Hippocampal formation (tissue), 2 donors: ENCODE measurements around the gene SAV1.
A peak's percentile ranks its signal among the peaks of the same experiment; 100 is the strongest.
"Not testable (repeated sequence)": the region's sequence is repeated elsewhere in the genome, so short reads cannot be mapped to it uniquely, and the experiment has no call there.

ENCODE experiments used
- DNase-seq, 2 donors: peaks; one replicate each; lab custom pipeline; 2025; lab: John Stamatoyannopoulos, UW

SAV1 gene

GRCh38 chr14:50665300-50665699 lies 2.8 kb downstream of the SAV1 start:
- DNase-seq: not testable (repeated sequence)

DNA sequence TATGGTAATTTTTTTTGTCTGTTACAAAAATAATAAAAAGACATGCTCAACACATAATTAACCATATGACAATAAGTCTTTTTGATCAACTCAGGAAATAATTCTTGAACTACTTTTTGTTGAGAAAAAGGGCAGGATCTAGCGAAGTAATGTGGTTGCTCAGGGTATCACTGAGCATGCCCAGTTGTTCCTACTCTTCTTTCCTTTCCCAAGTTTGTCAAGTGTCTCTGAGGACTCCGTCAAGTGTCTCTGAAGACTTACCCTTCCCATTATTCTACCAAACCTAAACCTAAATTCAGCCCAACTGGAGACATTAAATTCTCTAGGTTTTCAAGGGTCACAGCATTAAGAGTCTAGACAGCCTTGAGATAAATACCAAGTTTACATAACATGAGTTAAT lies 3.5 kb downstream of the SAV1 start:
- DNase-seq: not testable (repeated sequence)

- no peak for DNase-seq
Measured at GRCh38 chr14:50659327-50659974, 8.7 kb downstream of the SAV1 start.

- DNase-seq: no peak
Measured at GRCh38 chr14:50658203-50658602, 9.9 kb downstream of the SAV1 start.

GRCh38 chr14:50657753-50658152 lies 10.4 kb downstream of the SAV1 start:
- no peak for DNase-seq

- no peak for DNase-seq
Measured at GRCh38 chr14:50656776-50657175, 11.3 kb downstream of the SAV1 start.

- DNase-seq: no peak
Measured at GRCh38 chr14:50649691-50650090, 18.4 kb downstream of the SAV1 start.

DNA sequence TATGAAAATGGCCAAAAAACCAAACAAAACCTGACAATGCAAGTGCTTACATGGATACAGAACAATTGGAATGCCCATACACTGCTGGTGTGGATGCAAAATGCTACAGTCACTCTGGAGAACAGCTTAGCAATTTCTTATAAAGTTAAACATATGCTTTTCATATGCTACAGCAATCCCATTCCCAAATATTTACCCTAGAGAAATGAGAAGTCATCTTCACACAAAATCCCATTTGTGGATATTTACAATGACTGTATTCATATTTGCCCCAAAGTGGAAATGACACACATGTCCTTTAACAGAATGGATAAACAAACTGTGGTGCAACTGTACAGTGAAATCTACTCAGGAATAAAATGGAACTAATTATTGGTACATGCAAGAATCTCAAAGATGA lies 20.4 kb downstream of the SAV1 start:
- no peak for DNase-seq

GRCh38 chr14:50647282-50647681 lies 20.8 kb downstream of the SAV1 start:
- DNase-seq: no peak

DNA sequence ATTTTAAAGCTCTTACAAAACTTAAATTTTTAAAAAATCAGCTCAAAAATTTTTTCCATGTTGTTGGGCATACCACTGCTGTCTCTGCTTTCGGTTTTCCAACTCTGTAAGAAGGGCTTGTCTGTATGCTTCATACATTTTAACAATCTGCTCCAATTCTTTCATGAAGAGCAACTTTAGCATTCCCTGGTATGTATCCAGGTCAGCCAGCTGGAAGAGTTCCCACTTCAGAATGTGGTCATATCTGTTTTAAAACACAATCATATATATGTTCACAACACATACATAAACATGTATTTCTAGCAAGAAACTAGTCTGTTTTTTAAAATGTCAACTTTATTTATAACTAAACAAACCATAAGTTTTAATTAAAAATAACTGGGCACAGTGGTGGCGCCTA lies 33.0 kb downstream of the SAV1 start:
- no peak for DNase-seq

- DNase-seq: no peak
Measured at GRCh38 chr14:50633954-50634353, 34.2 kb downstream of the SAV1 start.

DNA sequence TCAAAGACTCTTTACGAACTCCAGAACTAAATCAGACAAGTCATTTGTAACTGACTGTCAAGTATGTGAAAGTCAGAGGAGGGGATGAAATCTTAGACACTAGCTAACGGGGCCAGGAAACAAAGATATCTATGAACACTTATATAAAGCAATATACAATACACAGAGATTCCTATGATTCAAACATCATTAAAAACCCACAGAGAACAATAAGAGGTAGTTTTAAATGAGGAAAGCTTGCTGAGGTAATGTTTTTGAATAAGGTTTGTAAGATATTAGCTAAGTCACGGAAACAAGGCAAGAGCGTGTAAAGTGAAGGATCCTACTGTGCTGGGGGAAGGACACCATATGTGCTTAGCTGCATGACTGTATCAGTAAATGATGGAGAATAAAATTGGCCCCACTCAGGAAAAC lies 36.7 kb downstream of the SAV1 start:
- DNase-seq: no peak

DNA sequence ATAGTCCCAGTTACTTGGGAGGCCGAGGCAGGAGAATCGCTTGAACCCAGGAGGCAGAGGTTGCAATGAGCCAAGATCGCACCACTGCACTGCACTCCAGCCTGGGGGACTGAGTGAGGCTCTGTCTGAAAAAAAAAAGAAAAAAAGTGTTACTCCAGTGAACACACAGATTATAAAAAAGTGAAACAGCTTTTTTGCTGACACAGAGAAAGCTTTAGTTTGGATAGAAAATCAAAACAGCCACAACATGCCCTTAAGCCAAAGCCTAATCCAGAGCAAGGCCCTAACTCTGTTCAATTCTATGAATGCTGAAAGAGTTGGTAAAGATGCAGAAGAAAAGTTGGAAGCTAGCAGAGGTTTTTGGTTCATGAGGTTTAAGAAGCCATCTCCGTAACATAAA lies 43.2 kb downstream of the SAV1 start:
- not testable (repeated sequence) for DNase-seq

- DNase-seq: no peak
Measured at GRCh38 chr14:50624447-50624846, 43.7 kb downstream of the SAV1 start.

DNA sequence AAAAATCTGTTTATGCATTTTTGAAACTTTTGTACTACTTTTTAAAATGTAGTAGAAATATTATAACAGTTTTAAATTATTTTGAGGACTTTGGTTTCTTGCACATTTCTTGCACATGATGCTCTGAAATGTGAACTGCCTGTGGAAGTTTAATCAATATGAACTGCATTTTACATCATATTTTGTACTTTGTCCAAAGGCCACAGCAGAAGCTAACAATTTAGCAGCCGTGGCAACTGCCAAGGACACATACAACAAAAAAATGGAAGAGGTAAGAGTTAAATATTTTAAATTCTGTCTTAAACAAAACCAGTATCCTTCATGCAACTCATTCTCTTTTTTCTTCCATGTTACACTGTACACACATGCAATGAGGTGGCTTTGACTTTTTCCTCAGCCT lies 45.1 kb downstream of the SAV1 start:
- DNase-seq: no peak

GRCh38 chr14:50620341-50620740 lies 47.8 kb downstream of the SAV1 start:
- no peak for DNase-seq

DNA sequence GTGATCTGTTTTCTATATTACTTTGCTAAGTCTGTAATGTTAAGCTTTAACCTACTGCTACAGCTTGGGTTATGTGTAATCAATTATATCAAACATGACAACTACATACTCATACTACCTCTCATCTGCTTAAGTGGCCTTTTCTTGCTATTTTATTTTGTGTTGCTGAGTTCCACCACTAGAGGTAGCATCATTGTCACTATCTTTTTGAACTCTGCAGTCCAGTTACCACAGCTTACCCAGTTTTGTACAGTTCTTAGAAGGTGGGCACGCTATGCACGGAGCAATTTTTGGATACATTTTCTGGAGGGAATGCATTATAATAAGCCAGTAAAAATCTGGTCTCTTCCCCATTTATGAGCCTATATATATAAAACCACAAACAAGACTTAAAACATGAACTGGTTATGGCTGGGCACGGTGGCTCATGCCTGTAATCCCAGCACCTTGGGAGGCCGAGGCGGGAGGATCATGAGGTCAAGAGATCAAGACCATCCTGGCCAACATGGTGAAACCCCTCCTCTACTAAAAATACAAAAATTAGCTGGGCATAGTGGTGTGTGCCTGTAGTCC lies 48.5 kb downstream of the SAV1 start:
- peak in 1 of 2 donors; percentile 72 for DNase-seq

GRCh38 chr14:50616275-50616674 lies 51.8 kb downstream of the SAV1 start:
- DNase-seq: no peak

GRCh38 chr14:50615552-50615951 lies 52.6 kb downstream of the SAV1 start:
- DNase-seq: peak; percentile 7 to 89

DNA sequence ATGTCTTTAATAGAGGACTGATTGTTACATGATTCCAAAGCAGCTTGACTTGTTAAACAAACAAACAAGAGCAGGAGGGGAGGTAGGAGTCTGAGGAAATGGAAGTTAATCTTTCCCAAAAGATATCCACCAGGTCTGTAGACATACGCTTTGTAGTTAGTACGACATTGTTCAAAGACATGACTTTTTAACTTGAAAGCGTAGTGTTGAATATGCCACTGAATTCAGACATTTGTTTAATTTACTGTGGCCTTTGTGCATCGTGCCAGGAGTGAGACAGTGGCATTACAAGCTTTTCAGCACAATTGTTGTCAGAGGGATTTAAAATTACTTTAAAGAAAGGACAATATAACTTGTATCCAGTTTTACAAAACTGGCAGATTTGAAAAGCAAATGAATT lies 53.0 kb downstream of the SAV1 start:
- DNase-seq: peak; percentile 5 to 65

- no peak for DNase-seq
Measured at GRCh38 chr14:50612806-50613205, 55.3 kb downstream of the SAV1 start.

DNA sequence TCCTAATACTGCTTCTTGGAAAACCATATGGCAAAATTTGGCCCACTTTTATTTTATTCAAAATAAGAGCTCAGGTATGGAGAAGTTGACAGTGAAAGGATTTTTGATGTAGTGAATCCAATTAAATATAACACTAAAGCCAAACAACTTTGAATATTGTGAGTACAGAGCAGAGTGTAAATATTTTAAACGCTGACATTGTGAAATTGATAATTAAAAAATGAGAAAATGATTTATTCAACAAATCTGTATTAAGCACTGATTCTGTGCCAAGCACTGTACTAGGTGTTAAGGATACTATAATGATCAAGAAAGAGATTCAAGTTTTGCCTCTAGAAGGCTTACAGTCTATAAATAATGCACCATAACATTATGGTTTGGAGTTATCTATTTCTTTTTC lies 57.6 kb downstream of the SAV1 start:
- no peak for DNase-seq

DNA sequence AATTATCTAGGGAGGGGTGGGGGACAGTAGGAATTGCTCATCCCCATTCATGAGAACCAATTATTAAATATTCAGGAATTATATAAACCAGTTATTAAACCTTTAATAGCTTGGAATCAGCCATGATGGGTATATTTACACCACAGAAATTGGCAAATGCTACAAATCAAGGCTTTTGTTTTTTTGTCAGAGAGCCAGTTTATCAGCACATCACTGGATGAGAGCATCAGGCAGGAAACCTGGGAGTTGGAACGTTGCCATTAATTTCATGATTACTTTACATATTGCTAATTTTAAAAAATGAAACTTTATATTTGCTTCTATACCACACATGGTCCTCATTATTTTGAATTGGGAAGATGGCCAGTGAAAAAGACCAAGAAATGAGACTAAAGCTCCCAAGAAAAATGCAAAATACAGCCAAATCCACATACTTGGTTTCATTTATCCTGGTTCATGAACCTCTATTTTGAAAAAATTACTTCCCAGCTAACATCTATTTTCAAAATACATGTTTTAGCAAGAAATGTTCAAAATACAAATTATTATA lies 59.7 kb downstream of the SAV1 start:
- DNase-seq: no peak

GRCh38 chr14:50607761-50608160 lies 60.3 kb downstream of the SAV1 start:
- DNase-seq: no peak
